H9 (cell line): ENCODE data around the gene ELAVL1. TPM values are rescaled to one million over a fixed set of nuclear protein-coding genes. Genes with fewer than 3 reads are reported as not detected.
A peak's percentile ranks its signal among the peaks of the same experiment; 100 is the strongest.

Experiments
- DNase-seq: peaks from one replicate; pipeline ENCODE4 v3.0.0-alpha.2; 2017
- H2AFZ ChIP-seq: one replicate; pipeline ENCODE4 v1.6.1; 2013; ENCODE audit warnings: mild to moderate bottlenecking, low read length, control low read depth, moderate library complexity
- H2AK5ac ChIP-seq: 2 replicates; pipeline ENCODE4 v1.6.1; 2013; ENCODE audit warnings: low read length, control low read depth, mixed read lengths; ENCODE audit not compliant: insufficient read length
- H2BK120ac ChIP-seq: one replicate; pipeline ENCODE4 v1.6.1; 2013; ENCODE audit warnings: low read depth, mild to moderate bottlenecking, low read length, control low read depth, inconsistent platforms; ENCODE audit not compliant: poor library complexity, severe bottlenecking
- H2BK12ac ChIP-seq: 2 replicates; pipeline ENCODE4 v1.6.1; 2013; ENCODE audit warnings: low read length, control low read depth, mixed read lengths, low read depth; ENCODE audit not compliant: insufficient read length
- H2BK15ac ChIP-seq: 2 replicates; pipeline ENCODE4 v1.6.1; 2013; ENCODE audit warnings: low read depth, low read length, control low read depth
- H2BK20ac ChIP-seq: one replicate; pipeline ENCODE4 v1.6.1; 2013; ENCODE audit warnings: low read depth, mild to moderate bottlenecking, low read length, control low read depth, inconsistent platforms; ENCODE audit not compliant: poor library complexity, severe bottlenecking
- H2BK5ac ChIP-seq: 2 replicates; pipeline ENCODE4 v1.6.1; 2013; ENCODE audit warnings: low read length, control low read depth, mixed read lengths; ENCODE audit not compliant: insufficient read length
- H3K14ac ChIP-seq: 2 replicates; pipeline ENCODE4 v1.6.1; 2013; ENCODE audit warnings: low read length, control low read depth; ENCODE audit not compliant: insufficient read depth
- H3K18ac ChIP-seq: 2 replicates; pipeline ENCODE4 v1.6.1; 2013; ENCODE audit warnings: low read depth, mild to moderate bottlenecking, mixed read lengths, low read length, control low read depth; ENCODE audit not compliant: insufficient read length
- H3K23ac ChIP-seq: 2 replicates; pipeline ENCODE4 v1.6.1; 2013; ENCODE audit warnings: low read length, control low read depth, mixed read lengths, low read depth; ENCODE audit not compliant: insufficient read length
- H3K23me2 ChIP-seq: 2 replicates; pipeline ENCODE4 v1.6.1; 2013; ENCODE audit warnings: low read depth, mild to moderate bottlenecking, mixed read lengths, low read length, control low read depth; ENCODE audit not compliant: insufficient read length, poor library complexity, severe bottlenecking
- H3K27ac ChIP-seq: 2 replicates; pipeline ENCODE4 v1.5.1; 2013; ENCODE audit warnings: low read length, control low read depth, mixed read lengths, low read depth; ENCODE audit not compliant: insufficient read length
- H3K27me3 ChIP-seq: 2 replicates; pipeline ENCODE4 v1.6.1; 2013; ENCODE audit warnings: low read length, control low read depth, inconsistent platforms; ENCODE audit not compliant: insufficient read depth
- H3K4ac ChIP-seq: 2 replicates; pipeline ENCODE4 v1.6.1; 2013; ENCODE audit warnings: low read depth, mild to moderate bottlenecking, control low read depth, inconsistent platforms, low read length, moderate library complexity
- H3K4me1 ChIP-seq: 2 replicates; pipeline ENCODE4 v1.6.1; 2013; ENCODE audit warnings: low read length, control low read depth, inconsistent platforms; ENCODE audit not compliant: insufficient read depth
- H3K4me2 ChIP-seq: 2 replicates; pipeline ENCODE4 v1.6.1; 2013; ENCODE audit warnings: low read length, control low read depth, mixed read lengths; ENCODE audit not compliant: insufficient read length, insufficient read depth
- H3K56ac ChIP-seq: 2 replicates; pipeline ENCODE4 v1.6.1; 2013; ENCODE audit warnings: low read depth, mild to moderate bottlenecking, mixed read lengths, low read length, control low read depth; ENCODE audit not compliant: insufficient read length
- H3K79me1 ChIP-seq: 2 replicates; pipeline ENCODE4 v1.6.1; 2013; ENCODE audit warnings: low read depth, mild to moderate bottlenecking, moderate library complexity, low read length, control low read depth, inconsistent platforms; ENCODE audit not compliant: insufficient read depth, poor library complexity, severe bottlenecking
- H3K79me2 ChIP-seq: 2 replicates; pipeline ENCODE4 v1.6.1; 2013; ENCODE audit warnings: low read length, control low read depth, inconsistent platforms; ENCODE audit not compliant: insufficient read depth
- H3K9ac ChIP-seq: 2 replicates; pipeline ENCODE4 v1.6.1; 2013; ENCODE audit warnings: low read length, control low read depth, mixed read lengths; ENCODE audit not compliant: insufficient read length; ENCODE audit errors: extremely low read depth
- H3K9me3 ChIP-seq: one replicate; pipeline ENCODE4 v1.6.1; 2013; ENCODE audit warnings: low read depth, low read length, inconsistent platforms; ENCODE audit not compliant: control insufficient read depth
- H3T11ph ChIP-seq: one replicate; pipeline ENCODE4 v1.6.1; 2013; ENCODE audit warnings: mild to moderate bottlenecking, low read length, control low read depth, inconsistent platforms
- H4K20me1 ChIP-seq: one replicate; pipeline ENCODE4 v1.6.1; 2013; ENCODE audit not compliant: control insufficient read depth, insufficient read length, insufficient read depth
- H4K5ac ChIP-seq: 2 replicates; pipeline ENCODE4 v1.6.1; 2013; ENCODE audit warnings: low read depth, mild to moderate bottlenecking, mixed read lengths, low read length, control low read depth; ENCODE audit not compliant: insufficient read length
- H4K8ac ChIP-seq: replicated peaks from 2 replicates; pipeline ENCODE4 v1.6.1; 2013; ENCODE audit warnings: low read length, control low read depth, mixed read lengths, low read depth; ENCODE audit not compliant: insufficient read length
- H4K91ac ChIP-seq: 2 replicates; pipeline ENCODE4 v1.6.1; 2013; ENCODE audit warnings: low read depth, mild to moderate bottlenecking, moderate library complexity, mixed read lengths, low read length, control low read depth; ENCODE audit not compliant: insufficient read length
- H3K27ac Mint-ChIP-seq, 3 experiments: 2 replicates in 2 of 3; 3 replicates in 1 of 3; pipeline ENCODE4 v1.8.0; 2020 to 2021; ENCODE audit warnings: mixed read lengths in 3 of 3, mild to moderate bottlenecking in 1 of 3, moderate library complexity in 1 of 3
- H3K27me3 Mint-ChIP-seq: 2 replicates; pipeline ENCODE4 v1.8.0; 2021; ENCODE audit warnings: low read depth, mild to moderate bottlenecking, moderate library complexity, mixed read lengths
- H3K36me3 Mint-ChIP-seq, 3 experiments: 2 replicates in 2 of 3; 3 replicates in 1 of 3; pipeline ENCODE4 v1.8.0; 2020 to 2021; ENCODE audit warnings: low read depth in 3 of 3, mixed read lengths in 3 of 3; ENCODE audit not compliant: insufficient read depth in 1 of 3
- H3K4me1 Mint-ChIP-seq, 2 experiments: 2 replicates each; pipeline ENCODE4 v1.8.0; 2020; ENCODE audit warnings: mixed read lengths in 2 of 2
- H3K4me3 Mint-ChIP-seq, 2 experiments: 2 replicates in 1 of 2; 3 replicates in 1 of 2; pipeline ENCODE4 v1.8.0; 2020 to 2021; ENCODE audit warnings: mild to moderate bottlenecking in 2 of 2, mixed read lengths in 2 of 2, moderate library complexity in 1 of 2
- H3K9me3 Mint-ChIP-seq, 2 experiments: 2 replicates in 1 of 2; 3 replicates in 1 of 2; pipeline ENCODE4 v1.8.0; 2020; ENCODE audit warnings: mild to moderate bottlenecking in 2 of 2, mixed read lengths in 2 of 2, moderate library complexity in 1 of 2
- CTCF ChIP-seq: fragments of 200-600 bp; sonication (generic); conservative IDR thresholded peaks from 3 replicates; pipeline ENCODE4 v1.8.0; 2021; ENCODE audit warnings: antibody characterized with exemption, mild to moderate bottlenecking
- WGBS: extraction: QIAGEN DNeasy Blood & Tissue Kit; methylation state at CpG from one replicate; pipeline ENCODE4 v1.1.7; 2013; ENCODE audit warnings: missing lambda C conversion rate, low lambda C conversion rate, mixed read lengths; ENCODE audit not compliant: insufficient read length; ENCODE audit errors: extremely low coverage; 5-methylcytosine and 5-hydroxymethylcytosine counted together
- total RNA-seq: library from RNA; stranded (reverse); gene quantifications from 2 replicates; pipeline ENCODE4 v1.2.1, GENCODE V29; 2021

The ELAVL1 gene
- total RNA-seq, 1 experiment from 2014 or later = 149 TPM

- H3K79me1 ChIP-seq = no peaks in the 10 kb centered on the region
- H3K56ac ChIP-seq = no peak overlapping the region
- Mint-ChIP-seq H3K27me3 (no peaks in the 10 kb centered on the region), H3K4me1 (peaks cover 34 to 43% of the 10 kb centered on the region in 2 experiments), H3K4me3 (peak overlapping the region; percentile 61 to 81), H3K27ac (peak overlapping the region; percentile 96 to 98 (median 98)), H3K9me3 (no peaks in the 10 kb centered on the region), H3K36me3 (peaks cover 13 to 22% (median 17%) of the 10 kb centered on the region in 3 experiments)
- no peak overlapping the region for H3K4ac ChIP-seq
- no peak overlapping the region for H4K5ac ChIP-seq
- TF ChIP-seq CTCF = peak; percentile 99
- no peak overlapping the region for H2BK120ac ChIP-seq
- H3K23ac ChIP-seq = no peak overlapping the region
- no peak overlapping the region for H2AFZ ChIP-seq
- no peaks in the 10 kb centered on the region for H3K27me3 ChIP-seq
- H3T11ph ChIP-seq = no peak overlapping the region
- no peak overlapping the region for H4K8ac ChIP-seq
- no peak overlapping the region for H3K18ac ChIP-seq
- H3K79me2 ChIP-seq = peaks cover 62% of the 10 kb centered on the region
- peak overlapping the region; percentile 17 for H3K9ac ChIP-seq
- no peak overlapping the region for H4K91ac ChIP-seq
- H2BK15ac ChIP-seq = no peak overlapping the region
- H2BK20ac ChIP-seq = no peak overlapping the region
- H2BK5ac ChIP-seq = no peak overlapping the region
- DNase-seq = peak; percentile 95
- H2BK12ac ChIP-seq = no peak overlapping the region
- no peaks in the 10 kb centered on the region for H3K9me3 ChIP-seq
- H2AK5ac ChIP-seq = no peak overlapping the region
- H3K23me2 ChIP-seq = peaks cover 17% of the 10 kb centered on the region
- H3K14ac ChIP-seq = no peak overlapping the region
- peak overlapping the region; percentile 63 for H3K4me2 ChIP-seq
- peaks cover 8% of the 10 kb centered on the region; the same call in 1 of the 2 replicates for H3K4me1 ChIP-seq
- H4K20me1 ChIP-seq = peaks cover 4% of the 10 kb centered on the region
- WGBS = no CpG with 5 or more reads among the region's 27 CpGs
- H3K27ac ChIP-seq = no peak overlapping the region
These were observed 3.2 kb downstream of the ELAVL1 start for GRCh38 chr19:8001995-8002849.
